ENCODE measurements around the gene EHMT1.

The EHMT1 gene

DNA sequence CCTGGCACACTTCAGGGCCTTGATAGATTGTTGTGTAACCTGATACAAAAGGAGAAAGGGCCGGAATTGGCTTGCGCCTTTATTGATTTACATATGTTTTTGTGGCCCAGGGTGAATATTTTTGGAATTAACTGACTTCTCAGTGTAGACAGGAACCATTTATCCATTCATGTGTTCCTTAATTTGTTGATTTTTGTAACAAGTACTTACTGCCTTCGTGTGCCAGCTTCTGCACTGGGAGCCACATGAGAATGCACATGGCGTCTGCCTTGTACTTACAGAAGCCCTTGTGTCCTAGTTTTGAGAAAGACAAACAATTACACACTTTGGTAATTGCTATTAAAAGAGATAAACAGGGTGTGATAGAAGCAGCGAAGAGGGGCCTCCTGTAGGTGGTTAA is 26.4 kb downstream of the EHMT1 start:
- ChIA-PET POLR2A (no interaction called here), CTCF (no interaction called here)
- DNase-seq (ENCODE audit: extremely low spot score): no peak
- TF ChIP-seq ARNT (IDR thresholded peaks at IDR 0.05) (no peak), FOXK2 (IDR thresholded peaks at IDR 0.05) (no peak), L3MBTL2 (conservative IDR thresholded peaks at IDR 0.05) (0 out of 2 replicates have a peak, but pooled peaks have one; percentile 22), SP1 (IDR thresholded peaks at IDR 0.05) (no peak), FOXA1 (IDR thresholded peaks at IDR 0.05) (no peak), SUZ12 (IDR thresholded peaks at IDR 0.05) (no peak), ZNF384 (IDR thresholded peaks at IDR 0.05) (no peak), LEF1 (IDR thresholded peaks at IDR 0.05; ENCODE audit: borderline replicate concordance) (no peak)

DNA sequence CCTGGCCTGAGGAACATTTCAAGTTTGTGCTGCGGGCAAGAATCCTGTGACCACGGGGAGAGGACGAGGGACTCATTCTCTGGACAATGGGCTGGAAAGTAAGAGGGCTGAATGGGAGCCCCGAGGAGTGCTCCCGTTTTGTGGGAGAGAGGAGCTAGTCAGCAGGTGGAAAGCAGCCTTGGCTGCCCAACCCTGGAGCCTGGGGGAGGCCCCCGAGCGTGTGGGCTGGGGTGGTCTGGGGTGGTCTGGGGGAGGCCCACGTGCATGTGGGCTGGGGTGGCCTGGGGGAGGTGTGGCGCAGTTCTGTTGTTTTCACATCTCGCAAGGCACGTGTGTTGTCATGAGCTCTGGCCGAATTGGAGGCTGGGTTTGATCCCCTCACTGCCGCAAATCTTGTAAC is 27.5 kb downstream of the EHMT1 start:
- POLR2A ChIA-PET: no interaction called here
- TF ChIP-seq CTBP1 (IDR thresholded peaks at IDR 0.05; ENCODE audit: borderline replicate concordance): no peak
- TF ChIP-seq TARDBP (IDR thresholded peaks at IDR 0.05): no peak
- TF ChIP-seq SUZ12 (IDR thresholded peaks at IDR 0.05): no peak
- no peak for TF ChIP-seq ZNF384 (IDR thresholded peaks at IDR 0.05)
- no peak for TF ChIP-seq NFRKB (IDR thresholded peaks at IDR 0.05)
- TF ChIP-seq SP1 (IDR thresholded peaks at IDR 0.05): no peak
- no peak for TF ChIP-seq BHLHE40 (IDR thresholded peaks at IDR 0.05; ENCODE audit: borderline replicate concordance)
- no peak for DNase-seq (ENCODE audit: extremely low spot score)
- CTCF ChIA-PET: no interaction called here

DNA sequence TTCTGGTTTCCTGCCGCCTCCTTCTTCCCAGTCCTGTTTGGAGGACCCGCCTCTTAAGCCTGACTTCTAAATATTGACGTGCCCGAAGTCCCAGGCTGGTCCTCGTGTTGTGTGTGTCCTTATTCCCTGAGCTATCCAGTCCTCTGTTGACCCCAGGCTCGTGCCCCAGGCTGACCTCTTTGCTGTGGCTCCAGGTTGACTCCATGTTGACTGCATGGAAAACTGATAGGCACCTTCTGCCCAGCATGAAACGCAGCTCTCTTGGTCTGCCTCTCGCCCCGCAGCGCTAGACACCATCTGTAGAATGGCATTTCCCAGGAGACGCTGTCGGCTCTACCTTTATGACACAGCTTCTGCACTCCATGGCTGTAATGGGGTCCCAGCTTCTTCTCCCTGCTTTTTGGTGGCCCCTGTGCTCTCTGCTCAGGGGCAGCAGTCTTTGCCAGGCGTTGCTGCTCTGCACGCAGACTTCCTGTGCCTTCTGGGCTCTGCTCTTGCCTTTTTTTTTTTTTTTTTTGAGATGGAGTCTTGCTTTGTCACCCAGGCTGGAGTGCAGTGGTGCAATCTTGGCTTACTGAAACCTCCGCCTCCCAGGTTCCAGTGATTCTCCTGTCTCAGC is 28.4 kb downstream of the EHMT1 start:
- CTCF ChIA-PET: no interaction called here
- DNase-seq (ENCODE audit: extremely low spot score): no peak
- TF ChIP-seq BHLHE40 (IDR thresholded peaks at IDR 0.05; ENCODE audit: borderline replicate concordance) (no peak), SP1 (IDR thresholded peaks at IDR 0.05) (no peak), FOXA1 (IDR thresholded peaks at IDR 0.05) (no peak), L3MBTL2 (conservative IDR thresholded peaks at IDR 0.05) (no peak), HDGF (IDR thresholded peaks at IDR 0.05; ENCODE audit: borderline replicate concordance) (no peak), ELF4 (IDR thresholded peaks at IDR 0.05) (no peak), CTBP1 (IDR thresholded peaks at IDR 0.05; ENCODE audit: borderline replicate concordance) (no peak), ZNF384 (IDR thresholded peaks at IDR 0.05) (no peak), TARDBP (IDR thresholded peaks at IDR 0.05) (no peak), FOXM1 (IDR thresholded peaks at IDR 0.05; ENCODE audit: borderline replicate concordance) (no peak), NFRKB (IDR thresholded peaks at IDR 0.05) (no peak)
- POLR2A ChIA-PET: no interaction called here

DNA sequence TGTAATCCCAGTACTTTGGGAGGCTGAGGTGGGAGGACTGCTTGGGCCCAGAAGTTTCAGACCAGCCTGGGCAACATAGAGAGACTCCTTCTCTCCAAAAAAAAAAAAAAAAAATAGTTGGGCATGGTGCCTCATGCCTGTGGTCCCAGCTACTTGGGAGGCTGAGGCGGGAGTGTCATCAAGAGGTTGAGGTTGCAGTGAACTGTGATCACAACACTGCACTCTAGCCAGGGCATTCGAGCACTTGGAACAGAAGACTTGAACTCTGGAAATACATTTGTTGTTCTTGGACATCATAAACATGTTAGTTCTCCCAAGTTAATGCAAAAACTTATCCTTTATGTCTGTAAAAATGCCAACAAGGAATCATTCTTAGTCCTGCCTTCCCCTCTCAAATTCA is 29.6 kb downstream of the EHMT1 start:
- no peak for DNase-seq (ENCODE audit: extremely low spot score)
- POLR2A ChIA-PET: no interaction called here
- CTCF ChIA-PET: no interaction called here
- TF ChIP-seq FOXK2 (IDR thresholded peaks at IDR 0.05): no peak
- TF ChIP-seq LEF1 (IDR thresholded peaks at IDR 0.05; ENCODE audit: borderline replicate concordance): no peak
- TF ChIP-seq TARDBP (IDR thresholded peaks at IDR 0.05): no peak
- no peak for TF ChIP-seq L3MBTL2 (conservative IDR thresholded peaks at IDR 0.05)
- no peak for TF ChIP-seq SUZ12 (IDR thresholded peaks at IDR 0.05)
- TF ChIP-seq CTBP1 (IDR thresholded peaks at IDR 0.05; ENCODE audit: borderline replicate concordance): no peak
- TF ChIP-seq NFRKB (IDR thresholded peaks at IDR 0.05): no peak
- no peak for TF ChIP-seq FOXM1 (IDR thresholded peaks at IDR 0.05; ENCODE audit: borderline replicate concordance)
- TF ChIP-seq, protein P1, sequence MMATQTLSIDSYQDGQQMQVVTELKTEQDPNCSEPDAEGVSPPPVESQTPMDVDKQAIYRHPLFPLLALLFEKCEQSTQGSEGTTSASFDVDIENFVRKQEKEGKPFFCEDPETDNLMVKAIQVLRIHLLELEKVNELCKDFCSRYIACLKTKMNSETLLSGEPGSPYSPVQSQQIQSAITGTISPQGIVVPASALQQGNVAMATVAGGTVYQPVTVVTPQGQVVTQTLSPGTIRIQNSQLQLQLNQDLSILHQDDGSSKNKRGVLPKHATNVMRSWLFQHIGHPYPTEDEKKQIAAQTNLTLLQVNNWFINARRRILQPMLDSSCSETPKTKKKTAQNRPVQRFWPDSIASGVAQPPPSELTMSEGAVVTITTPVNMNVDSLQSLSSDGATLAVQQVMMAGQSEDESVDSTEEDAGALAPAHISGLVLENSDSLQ (IDR thresholded peaks at IDR 0.05): no peak
- no peak for TF ChIP-seq ARNT (IDR thresholded peaks at IDR 0.05)
- TF ChIP-seq FOXA1 (IDR thresholded peaks at IDR 0.05): no peak
- no peak for TF ChIP-seq HDGF (IDR thresholded peaks at IDR 0.05; ENCODE audit: borderline replicate concordance)

DNA sequence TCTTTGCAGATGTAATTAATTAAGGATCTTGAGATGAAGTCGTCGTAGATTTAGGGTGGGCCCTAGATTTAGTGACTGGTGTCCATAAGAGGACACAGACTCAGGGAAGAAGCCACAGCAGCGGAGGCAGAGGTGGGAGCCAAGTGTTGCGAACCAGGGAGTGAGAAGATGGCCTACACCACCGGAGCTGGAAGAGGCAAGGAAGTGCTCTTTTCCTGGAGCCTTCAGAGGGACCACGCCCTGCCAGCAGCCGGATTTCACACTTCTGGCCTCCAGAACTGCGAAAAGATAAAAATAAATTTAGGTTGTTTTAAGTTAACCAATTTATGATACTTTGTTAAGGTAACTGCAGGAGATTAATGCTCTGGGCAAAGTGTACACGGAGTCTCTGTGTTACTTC is 30.7 kb downstream of the EHMT1 start:
- no peak for TF ChIP-seq TARDBP (IDR thresholded peaks at IDR 0.05)
- TF ChIP-seq SP1 (IDR thresholded peaks at IDR 0.05): no peak
- TF ChIP-seq ELF4 (IDR thresholded peaks at IDR 0.05): no peak
- no peak for TF ChIP-seq L3MBTL2 (conservative IDR thresholded peaks at IDR 0.05)
- TF ChIP-seq NFRKB (IDR thresholded peaks at IDR 0.05): no peak
- TF ChIP-seq SUZ12 (IDR thresholded peaks at IDR 0.05): no peak
- no peak for TF ChIP-seq FOXK2 (IDR thresholded peaks at IDR 0.05)
- no peak for TF ChIP-seq HDGF (IDR thresholded peaks at IDR 0.05; ENCODE audit: borderline replicate concordance)
- TF ChIP-seq CTBP1 (IDR thresholded peaks at IDR 0.05; ENCODE audit: borderline replicate concordance): no peak
- TF ChIP-seq FOXM1 (IDR thresholded peaks at IDR 0.05; ENCODE audit: borderline replicate concordance): no peak
- no peak for TF ChIP-seq BHLHE40 (IDR thresholded peaks at IDR 0.05; ENCODE audit: borderline replicate concordance)
- no peak for TF ChIP-seq LEF1 (IDR thresholded peaks at IDR 0.05; ENCODE audit: borderline replicate concordance)
- no peak for TF ChIP-seq FOXA1 (IDR thresholded peaks at IDR 0.05)
- no peak for TF ChIP-seq ARNT (IDR thresholded peaks at IDR 0.05)
- TF ChIP-seq ZNF384 (IDR thresholded peaks at IDR 0.05): no peak
- TF ChIP-seq, protein P1 (IDR thresholded peaks at IDR 0.05): no peak
- DNase-seq (ENCODE audit: extremely low spot score): no peak
- ChIA-PET CTCF (interaction anchor here (0.5 kb wide), 1 partner anchor 220 kb away, joined by 3 read pairs; no protein-coding TSS in a partner anchor), POLR2A (no interaction called here)

DNA sequence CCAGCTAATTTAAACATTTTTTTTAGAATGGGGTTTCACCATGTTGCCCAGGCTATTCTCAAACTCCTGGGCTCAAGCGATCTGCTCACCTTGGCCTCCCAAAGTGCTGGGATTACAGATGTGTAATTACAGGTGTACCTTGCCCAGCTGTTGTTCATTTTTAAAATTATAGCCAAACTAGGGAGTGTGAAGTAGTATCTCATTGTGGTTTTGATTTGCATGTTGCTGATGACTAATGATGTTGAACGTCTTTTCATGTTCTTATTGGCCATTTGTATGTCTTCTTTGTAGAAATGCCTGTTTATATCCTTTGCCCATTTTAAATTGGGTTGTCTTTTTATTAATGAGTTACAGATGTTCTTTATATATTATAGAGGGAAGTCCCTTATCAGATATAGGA is 31.5 kb downstream of the EHMT1 start:
- no peak for TF ChIP-seq L3MBTL2 (conservative IDR thresholded peaks at IDR 0.05)
- no peak for TF ChIP-seq ARNT (IDR thresholded peaks at IDR 0.05)
- TF ChIP-seq, protein P1 (IDR thresholded peaks at IDR 0.05): no peak
- no peak for TF ChIP-seq ZNF384 (IDR thresholded peaks at IDR 0.05)
- ChIA-PET CTCF (interaction anchor here (0.5 kb wide), 1 partner anchor 219 kb away, joined by 3 read pairs; no protein-coding TSS in a partner anchor), POLR2A (no interaction called here)
- DNase-seq (ENCODE audit: extremely low spot score): no peak

All from HEK293T (cell line).